Vagina (tissue), 2 donors: ENCODE data around the gene VMO1. TPM values are rescaled to one million over a fixed set of nuclear protein-coding genes. Genes with fewer than 3 reads are reported as not detected.
A peak's percentile ranks its signal among the peaks of the same experiment; 100 is the strongest.

ENCODE experiments used
- DNase-seq, 2 donors: peaks; one replicate each; pipeline ENCODE4 v3.0.0-alpha.2; 2017; ENCODE audit errors: extremely low spot score in 2 of 2
- H3K27ac ChIP-seq: fragments of 200-600 bp; sonication (generic); one replicate; pipeline ENCODE4 v1.5.1; 2019
- H3K27me3 ChIP-seq: fragments of 200-600 bp; sonication (generic); one replicate; pipeline ENCODE4 v1.5.1; 2019
- H3K36me3 ChIP-seq, 2 donors: fragments of 200-600 bp; sonication (generic); one replicate each; pipeline ENCODE4 v1.5.1; 2017 to 2019
- H3K4me1 ChIP-seq: fragments of 200-600 bp; sonication (generic); one replicate; pipeline ENCODE4 v1.5.1; 2019
- H3K4me3 ChIP-seq, 2 donors: fragments of 200-600 bp; sonication (generic); 1 replicate in 1 of 2; 2 replicates in 1 of 2; pipeline ENCODE4 v1.5.1; 2016 to 2019
- H3K9me3 ChIP-seq: fragments of 200-600 bp; sonication (generic); one replicate; pipeline ENCODE4 v1.5.1; 2019
- POLR2A ChIP-seq, 2 donors: fragments of 450-650 bp; IDR thresholded peaks; one replicate each; pipeline ENCODE4 v1.6.1; 2017; ENCODE audit warnings: antibody characterized with exemption in 2 of 2, mild to moderate bottlenecking in 2 of 2, moderate library complexity in 2 of 2
- POLR2AphosphoS5 ChIP-seq, 2 donors: sonication (generic); formaldehyde crosslinking; IDR thresholded peaks; one replicate each; pipeline ENCODE4 v1.9.0; 2017; ENCODE audit warnings: antibody characterized with exemption in 2 of 2, mild to moderate bottlenecking in 2 of 2, low read depth in 1 of 2; ENCODE audit not compliant: insufficient read depth in 1 of 2
- intact Hi-C: fragments of 100-400 bp; cut with DNase I; formaldehyde crosslinking; loops from one replicate; pipeline ENCODE4 v1.15.1; 2023
- total RNA-seq: library from RNA; depleted of rRNA; stranded (reverse); fragments of >200 nt; gene quantifications from one replicate; pipeline ENCODE4 v1.2.3, GENCODE V29; 2016
- TF ChIP-seq, protein P1 (sequence below), 3 experiments: fragments of 450-650 bp in 2 of 3; fragments of 200-600 bp in 1 of 3; sonication (generic) in 1 of 3; IDR thresholded peaks; one replicate each; pipeline ENCODE4 v1.5.1; 2017 to 2019; ENCODE audit warnings: antibody characterized with exemption in 3 of 3, mild to moderate bottlenecking in 2 of 3, moderate library complexity in 2 of 3

Gene VMO1
- total RNA-seq, 1 donor from 2014 or later, result 12.5 TPM

DNA sequence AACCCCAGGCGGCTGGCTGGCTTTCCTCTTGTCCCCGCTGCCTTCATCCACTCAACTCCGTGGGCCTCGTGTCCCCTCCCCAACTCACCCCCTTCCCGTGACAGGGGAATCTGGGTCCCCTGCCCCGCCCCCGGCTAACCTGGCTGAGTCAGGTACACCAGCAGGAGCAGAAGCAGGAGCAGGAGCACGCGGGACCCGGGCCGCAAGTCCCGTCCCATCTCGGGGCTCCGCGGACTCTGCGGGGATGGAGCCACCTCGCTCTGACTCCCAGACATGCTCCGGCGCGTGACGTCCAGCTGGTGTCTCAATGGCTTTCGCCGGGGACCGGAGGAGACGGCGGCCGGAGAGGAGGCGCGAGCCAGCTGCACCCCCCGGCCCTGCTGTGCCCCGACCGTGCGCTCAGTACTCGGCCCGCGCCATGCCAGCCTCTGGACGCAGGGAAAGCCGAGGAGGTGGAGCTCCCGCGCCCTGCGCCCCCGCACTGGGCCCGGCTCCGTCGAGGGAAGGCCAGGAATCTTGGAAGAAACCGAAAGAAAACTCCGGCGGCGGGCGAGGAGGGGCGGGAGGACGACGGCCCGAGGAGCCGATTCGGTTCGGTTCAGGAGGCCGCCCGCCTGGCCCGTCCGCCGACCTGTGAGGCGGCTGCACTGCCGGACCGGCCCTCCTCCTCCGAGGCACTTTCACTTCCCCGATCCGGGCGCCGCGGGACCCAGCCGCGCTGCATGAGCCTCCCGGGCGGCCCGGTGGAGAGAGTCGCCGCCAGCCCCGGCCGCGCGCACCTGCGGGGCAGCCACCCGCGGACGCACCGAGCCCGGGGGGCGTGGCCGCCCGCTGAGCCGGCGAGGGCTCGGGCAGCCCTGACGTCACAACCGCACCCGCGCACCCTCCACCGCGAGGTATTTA is 46.8 kb downstream of the VMO1 start, which contains the start of the genes CXCL16 and ZMYND15:
CXCL16 (minus strand) TSS at position 807 of the 903 bp plus-strand sequence; CDS start at position 218, 589 bp downstream.
ZMYND15 (plus strand) TSS at position 712 of the 903 bp plus-strand sequence. CDS start 716 bp downstream, outside the sequence.
- intact Hi-C loops, result loop anchor here (10.0 kb wide), 1 partner anchor 45 kb away; the partner anchor contains the start of genes GLTPD2 and VMO1
- TF ChIP-seq POLR2AphosphoS5 (IDR thresholded peaks at IDR 0.05; ENCODE audit: insufficient read depth in 1 of 2, low read depth in 1 of 2) (peak in 1 of 2 donors; percentile 61), POLR2A (IDR thresholded peaks at IDR 0.05) (peak in 1 of 2 donors; percentile 26)
- TF ChIP-seq, protein P1, sequence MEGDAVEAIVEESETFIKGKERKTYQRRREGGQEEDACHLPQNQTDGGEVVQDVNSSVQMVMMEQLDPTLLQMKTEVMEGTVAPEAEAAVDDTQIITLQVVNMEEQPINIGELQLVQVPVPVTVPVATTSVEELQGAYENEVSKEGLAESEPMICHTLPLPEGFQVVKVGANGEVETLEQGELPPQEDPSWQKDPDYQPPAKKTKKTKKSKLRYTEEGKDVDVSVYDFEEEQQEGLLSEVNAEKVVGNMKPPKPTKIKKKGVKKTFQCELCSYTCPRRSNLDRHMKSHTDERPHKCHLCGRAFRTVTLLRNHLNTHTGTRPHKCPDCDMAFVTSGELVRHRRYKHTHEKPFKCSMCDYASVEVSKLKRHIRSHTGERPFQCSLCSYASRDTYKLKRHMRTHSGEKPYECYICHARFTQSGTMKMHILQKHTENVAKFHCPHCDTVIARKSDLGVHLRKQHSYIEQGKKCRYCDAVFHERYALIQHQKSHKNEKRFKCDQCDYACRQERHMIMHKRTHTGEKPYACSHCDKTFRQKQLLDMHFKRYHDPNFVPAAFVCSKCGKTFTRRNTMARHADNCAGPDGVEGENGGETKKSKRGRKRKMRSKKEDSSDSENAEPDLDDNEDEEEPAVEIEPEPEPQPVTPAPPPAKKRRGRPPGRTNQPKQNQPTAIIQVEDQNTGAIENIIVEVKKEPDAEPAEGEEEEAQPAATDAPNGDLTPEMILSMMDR (IDR thresholded peaks at IDR 0.05), result no peak
- Histone ChIP-seq H3K36me3 (no peaks in the 10 kb centered on the region), H3K4me1 (peaks cover 18% of the 10 kb centered on the region), H3K27me3 (no peaks in the 10 kb centered on the region), H3K9me3 (no peaks in the 10 kb centered on the region), H3K4me3 (peak within 1 kb of the TSS; percentile 62 to 65), H3K27ac (peak within 1 kb of the TSS; percentile 34)
- DNase-seq, result no peak

DNA sequence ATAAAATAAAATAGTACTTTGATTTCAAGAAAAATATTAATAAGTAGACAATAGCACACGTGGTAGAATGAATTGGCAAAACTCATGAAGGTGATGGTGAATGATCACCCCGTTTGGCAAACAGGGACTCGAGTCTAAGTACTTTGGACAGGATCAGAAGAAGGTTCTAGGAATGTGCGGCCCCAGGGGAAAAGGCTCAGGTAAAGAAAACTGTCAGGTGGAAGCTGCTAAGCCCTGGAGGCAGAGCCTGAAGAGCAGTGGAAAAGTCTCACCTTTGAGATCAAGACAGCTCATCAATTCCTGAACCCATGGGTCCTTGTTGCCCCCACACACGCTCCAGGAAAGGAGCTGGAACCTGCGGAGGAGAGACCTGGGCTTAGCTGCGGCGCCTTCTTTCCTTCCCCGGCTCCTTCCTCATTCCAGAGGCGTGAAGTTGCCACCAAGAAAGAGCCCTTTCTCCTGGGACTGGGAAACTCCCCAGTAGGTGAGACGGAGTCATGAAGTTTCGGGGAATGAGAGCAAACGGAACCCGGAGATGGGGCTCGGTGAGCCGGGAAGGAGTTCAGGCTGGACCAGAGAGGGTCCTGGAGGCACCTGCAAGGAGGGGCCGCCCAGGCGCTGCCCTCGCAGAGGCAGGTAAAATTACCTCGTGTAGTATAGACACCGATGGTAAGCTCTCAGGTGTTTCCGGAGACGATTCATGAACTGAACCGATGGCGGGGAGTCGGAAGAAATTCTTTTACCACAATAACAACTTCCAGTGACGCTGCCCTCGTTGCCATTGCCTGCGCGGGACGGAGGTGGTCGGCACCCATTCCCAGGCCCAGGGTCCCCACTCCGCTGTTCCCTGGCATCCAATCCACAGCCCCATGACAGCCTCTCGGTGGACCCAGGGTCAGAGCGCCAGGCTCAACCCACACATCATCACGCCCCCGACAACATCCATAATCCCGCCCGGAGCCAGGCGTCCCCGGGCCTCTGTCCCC is 47.7 kb downstream of the VMO1 start:
- Histone ChIP-seq H3K27ac (peak overlapping the region; percentile 34), H3K4me1 (peaks cover 18% of the 10 kb centered on the region), H3K36me3 (no peaks in the 10 kb centered on the region), H3K4me3 (peak overlapping the region; percentile 62 to 65), H3K27me3 (no peaks in the 10 kb centered on the region), H3K9me3 (no peaks in the 10 kb centered on the region)
- intact Hi-C loops, result loop anchor here (10.0 kb wide), 1 partner anchor 46 kb away; the partner anchor contains the start of genes GLTPD2 and VMO1
- DNase-seq, result no peak
- TF ChIP-seq POLR2AphosphoS5 (IDR thresholded peaks at IDR 0.05; ENCODE audit: insufficient read depth in 1 of 2, low read depth in 1 of 2), result no peak
- TF ChIP-seq POLR2A (IDR thresholded peaks at IDR 0.05), result no peak
- TF ChIP-seq, protein P1 (IDR thresholded peaks at IDR 0.05), result no peak

DNA sequence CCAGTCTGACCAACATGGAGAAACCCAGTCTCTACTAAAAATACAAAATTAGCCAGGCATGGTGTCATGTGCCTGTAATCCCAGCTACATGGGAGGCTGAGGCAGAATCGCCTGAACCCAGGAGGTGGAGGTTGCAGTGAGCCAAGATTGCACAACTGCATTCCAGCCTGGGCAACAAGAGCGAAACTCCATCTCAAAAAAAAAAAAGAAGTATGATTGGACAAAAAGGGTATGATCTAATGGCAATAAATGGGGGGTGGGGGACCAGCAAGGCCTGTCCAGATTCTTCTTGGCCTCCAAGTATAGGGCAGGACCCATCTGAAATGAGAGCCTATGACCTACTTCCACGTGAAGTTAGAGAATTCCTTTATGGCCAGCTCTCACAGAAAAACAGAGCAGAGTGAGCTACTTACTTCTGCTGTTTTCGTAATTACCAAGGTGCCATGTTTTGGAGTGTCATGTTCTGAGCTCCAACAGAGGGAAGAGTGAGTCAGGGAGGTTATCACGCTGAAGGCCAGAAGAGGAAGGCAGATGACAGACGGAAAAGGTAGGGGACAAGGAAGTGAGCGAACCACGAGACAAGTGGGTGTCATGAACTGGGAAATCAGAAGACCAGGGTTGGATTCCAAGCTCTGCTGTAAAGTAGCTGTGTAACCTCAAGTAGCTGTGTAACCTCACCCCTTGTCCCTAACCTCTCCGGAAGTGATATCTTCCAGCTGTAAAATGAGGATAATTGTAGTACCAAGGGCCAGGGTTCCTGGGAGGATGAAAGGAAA is 50.1 kb downstream of the VMO1 start:
- Histone ChIP-seq H3K4me1 (peaks cover 32% of the 10 kb centered on the region), H3K36me3 (peaks cover 0 to 6% of the 10 kb centered on the region in 2 donors), H3K4me3 (no peak overlapping the region), H3K9me3 (no peaks in the 10 kb centered on the region), H3K27ac (no peak overlapping the region), H3K27me3 (no peaks in the 10 kb centered on the region)
- DNase-seq, result no peak
- no peak for TF ChIP-seq POLR2A (IDR thresholded peaks at IDR 0.05)
- TF ChIP-seq, protein P1 (IDR thresholded peaks at IDR 0.05), result no peak
- no peak for TF ChIP-seq POLR2AphosphoS5 (IDR thresholded peaks at IDR 0.05; ENCODE audit: insufficient read depth in 1 of 2, low read depth in 1 of 2)
- intact Hi-C loops, result loop anchor here (10.0 kb wide), 1 partner anchor 49 kb away; the partner anchor contains the start of genes GLTPD2 and VMO1

Other genes with a start within 250 kb of the VMO1 start
- 47.1 TPM for gene MYBBP1A, start 231.0 kb downstream of the VMO1 start, total RNA-seq
- gene GGT6, start 225.8 kb downstream of the VMO1 start, total RNA-seq, result 9.6 TPM
- gene SMTNL2, start 201.8 kb downstream of the VMO1 start, total RNA-seq, result 2.5 TPM
- gene ALOX15, start 144.7 kb downstream of the VMO1 start, total RNA-seq, result not detected
- 19.4 TPM for gene PELP1, start 82.2 kb downstream of the VMO1 start, total RNA-seq
- gene ARRB2, start 75.7 kb downstream of the VMO1 start, total RNA-seq, result 28.0 TPM
- 28.5 TPM for gene MED11, start 54.9 kb downstream of the VMO1 start, total RNA-seq
- gene ZMYND15, start 46.5 kb downstream of the VMO1 start, total RNA-seq, result not detected
- gene CXCL16, start 46.4 kb downstream of the VMO1 start, total RNA-seq, result 6.4 TPM
- gene TM4SF5, start 14.5 kb downstream of the VMO1 start, total RNA-seq, result not detected
- not detected for gene GLTPD2, start 2.6 kb upstream of the VMO1 start, total RNA-seq
- 110 TPM for gene PSMB6, start 9.8 kb upstream of the VMO1 start, total RNA-seq
- gene PLD2, start 20.8 kb upstream of the VMO1 start, total RNA-seq, result 63.6 TPM
- 120 TPM for gene MINK1, start 47.0 kb upstream of the VMO1 start, total RNA-seq
- 1.7 TPM for gene C17orf107, start 113.2 kb upstream of the VMO1 start, total RNA-seq
- gene CHRNE, start 116.7 kb upstream of the VMO1 start, total RNA-seq, result 0.98 TPM
- gene GP1BA, start 145.9 kb upstream of the VMO1 start, total RNA-seq, result not detected
- 45.7 TPM for gene SLC25A11, start 153.7 kb upstream of the VMO1 start, total RNA-seq
- gene RNF167, start 153.9 kb upstream of the VMO1 start, total RNA-seq, result 54.3 TPM
- 811 TPM for gene PFN1, start 162.2 kb upstream of the VMO1 start, total RNA-seq
- gene ENO3, start 164.8 kb upstream of the VMO1 start, total RNA-seq, result 5.6 TPM
- 34.6 TPM for gene SPAG7, start 181.5 kb upstream of the VMO1 start, total RNA-seq
- gene CAMTA2, start 201.3 kb upstream of the VMO1 start, total RNA-seq, result 36.3 TPM
- 1.7 TPM for gene INCA1, start 211.2 kb upstream of the VMO1 start, total RNA-seq
- 46.9 TPM for gene KIF1C, start 211.6 kb upstream of the VMO1 start, total RNA-seq
- 0.49 TPM for gene SLC52A1, start 249.1 kb upstream of the VMO1 start, total RNA-seq